Measurements from ENCODE around the gene CELSR1. TPM values are rescaled to one million over a fixed set of nuclear protein-coding genes. Genes with fewer than 3 reads are reported as not detected.
"Not testable (repeated sequence)": the region's sequence is repeated elsewhere in the genome, so short reads cannot be mapped to it uniquely, and the experiment has no call there.

Gene CELSR1
- total RNA-seq, 2 experiments from 2014 or later = 3.7 to 5.2 TPM

- Histone ChIP-seq H3K4me1 (ENCODE audit: insufficient read depth, low read length, poor library complexity, severe bottlenecking) (no peaks in the 10 kb centered on the region), H3K9me2 (ENCODE audit: insufficient read depth, low read length) (no peaks in the 10 kb centered on the region), H2AFZ (ENCODE audit: low read length) (no peak overlapping the region), H3K36me3 (ENCODE audit: insufficient read depth, low read length) (no peaks in the 10 kb centered on the region), H3K27ac (ENCODE audit: low read depth, low read length, poor library complexity, severe bottlenecking) (no peak overlapping the region), H3K79me2 (ENCODE audit: insufficient read depth, low read depth, low read length) (no peaks in the 10 kb centered on the region), H3K4me2 (ENCODE audit: low read length) (no peak overlapping the region), H3K4me3 (ENCODE audit: low read depth, low read length, poor library complexity, severe bottlenecking) (no peak overlapping the region), H4K20me1 (ENCODE audit: insufficient read depth, low read length) (no peaks in the 10 kb centered on the region), H3K9me3 (ENCODE audit: low read length) (no peaks in the 10 kb centered on the region)
- TF ChIP-seq CTCF (conservative IDR thresholded peaks at IDR 0.05; ENCODE audit: low read length) (no peak), EZH2phosphoT487 (IDR thresholded peaks at IDR 0.05; ENCODE audit: borderline replicate concordance, low read depth, low read length) (no peak)
- BruUV-seq (replicated peaks) = no TSS peak
- DNase-seq (ENCODE audit: low spot score) = no peak
- intact Hi-C loops (cut with micrococcal nuclease; ENCODE audit: unreplicated experiment) = no loop called here
- POLR2A ChIA-PET = no interaction called here
- CTCF ChIA-PET (ENCODE audit: unreplicated experiment) = no interaction called here
Observed at GRCh38 chr22:46397951-46398350, 139.5 kb downstream of the CELSR1 start.

- H3K4me3 ChIP-seq (ENCODE audit: low read depth, low read length, poor library complexity, severe bottlenecking) = no peak overlapping the region
- H3K27ac ChIP-seq (ENCODE audit: low read depth, low read length, poor library complexity, severe bottlenecking) = no peak overlapping the region
- no peak overlapping the region for H2AFZ ChIP-seq (ENCODE audit: low read length)
- no peak for DNase-seq (ENCODE audit: low spot score)
- H3K9me2 ChIP-seq (ENCODE audit: insufficient read depth, low read length) = no peaks in the 10 kb centered on the region
- no peak for TF ChIP-seq EZH2phosphoT487 (IDR thresholded peaks at IDR 0.05; ENCODE audit: borderline replicate concordance, low read depth, low read length)
- no peak for TF ChIP-seq CTCF (conservative IDR thresholded peaks at IDR 0.05; ENCODE audit: low read length)
- no peaks in the 10 kb centered on the region for H3K4me1 ChIP-seq (ENCODE audit: insufficient read depth, low read length, poor library complexity, severe bottlenecking)
- H4K20me1 ChIP-seq (ENCODE audit: insufficient read depth, low read length) = no peaks in the 10 kb centered on the region
- H3K79me2 ChIP-seq (ENCODE audit: insufficient read depth, low read depth, low read length) = no peaks in the 10 kb centered on the region
- POLR2A ChIA-PET = no interaction called here
- H3K9me3 ChIP-seq (ENCODE audit: low read length) = no peaks in the 10 kb centered on the region
- H3K4me2 ChIP-seq (ENCODE audit: low read length) = no peak overlapping the region
- H3K36me3 ChIP-seq (ENCODE audit: insufficient read depth, low read length) = no peaks in the 10 kb centered on the region
- CTCF ChIA-PET (ENCODE audit: unreplicated experiment) = no interaction called here
- BruUV-seq (replicated peaks) = no TSS peak
- intact Hi-C loops (cut with micrococcal nuclease; ENCODE audit: unreplicated experiment) = no loop called here
Observed at GRCh38 chr22:46397514-46397913, 139.9 kb downstream of the CELSR1 start.

GRCh38 chr22:46397049-46397448, 140.4 kb downstream of the CELSR1 start:
- intact Hi-C loops (cut with micrococcal nuclease; ENCODE audit: unreplicated experiment) = not testable (repeated sequence)

More at GRCh38 chr22:46397049-46397448, 140.4 kb downstream of the CELSR1 start:
- H4K20me1 ChIP-seq (ENCODE audit: insufficient read depth, low read length); DNase-seq (ENCODE audit: low spot score); H3K9me3 ChIP-seq (ENCODE audit: low read length); H3K79me2 ChIP-seq (ENCODE audit: insufficient read depth, low read depth, low read length); H3K36me3 ChIP-seq (ENCODE audit: insufficient read depth, low read length); H2AFZ ChIP-seq (ENCODE audit: low read length); H3K4me2 ChIP-seq (ENCODE audit: low read length); CTCF ChIA-PET (ENCODE audit: unreplicated experiment); H3K4me3 ChIP-seq (ENCODE audit: low read depth, low read length, poor library complexity, severe bottlenecking); BruUV-seq (replicated peaks); H3K27ac ChIP-seq (ENCODE audit: low read depth, low read length, poor library complexity, severe bottlenecking); H3K9me2 ChIP-seq (ENCODE audit: insufficient read depth, low read length); H3K4me1 ChIP-seq (ENCODE audit: insufficient read depth, low read length, poor library complexity, severe bottlenecking): not testable (repeated sequence)
- POLR2A ChIA-PET = interaction anchor here (0.7 kb wide), 1 partner anchor 101 kb away, joined by 8 read pairs; no protein-coding TSS in a partner anchor

Data from OCI-LY7 (cell line).